Effector CD8-positive, alpha-beta T cell (primary cell): ENCODE data around the gene SRGAP2C.
"Not testable (repeated sequence)": the region's sequence is repeated elsewhere in the genome, so short reads cannot be mapped to it uniquely, and the experiment has no call there.

ENCODE experiments used
- DNase-seq: peaks from one replicate; lab custom pipeline; 2025; lab: John Stamatoyannopoulos, UW
- total RNA-seq, 4 experiments: gene quantifications; one replicate each; lab custom pipeline; 2026; lab: John Stamatoyannopoulos, UW

The SRGAP2C gene
- total RNA-seq, result 7.7 to 12.7 (median 9.0) reads per million in 4 experiments

- DNase-seq, result peak; percentile 92
Measured at GRCh38 chr1:121184290-121185127, at the start of gene SRGAP2C, which contains the start of gene FAM72B. Gene SRGAP2C (plus strand): TSS chr1:121184975. CDS start chr1:121187447, 2,472 bp downstream. Gene FAM72B (minus strand): TSS chr1:121184340. CDS start chr1:121183489, 851 bp downstream.

GRCh38 chr1:121140393-121140792 is 44.4 kb upstream of the SRGAP2C start:
- not testable (repeated sequence) for DNase-seq

- DNase-seq, result not testable (repeated sequence)
Measured at GRCh38 chr1:121148489-121149190, 36.1 kb upstream of the SRGAP2C start.

- DNase-seq, result not testable (repeated sequence)
Measured at GRCh38 chr1:121151294-121151693, 33.5 kb upstream of the SRGAP2C start.

GRCh38 chr1:121152788-121153187 is 32.0 kb upstream of the SRGAP2C start:
- DNase-seq, result not testable (repeated sequence)

- not testable (repeated sequence) for DNase-seq
Measured at GRCh38 chr1:121154811-121155210, 30.0 kb upstream of the SRGAP2C start.

- not testable (repeated sequence) for DNase-seq
Measured at GRCh38 chr1:121155671-121156358, 29.0 kb upstream of the SRGAP2C start.

GRCh38 chr1:121156958-121157603 is 27.7 kb upstream of the SRGAP2C start:
- not testable (repeated sequence) for DNase-seq

- not testable (repeated sequence) for DNase-seq
Measured at GRCh38 chr1:121157609-121158008, 27.2 kb upstream of the SRGAP2C start.

- DNase-seq, result not testable (repeated sequence)
Measured at GRCh38 chr1:121160118-121160517, 24.7 kb upstream of the SRGAP2C start.

- not testable (repeated sequence) for DNase-seq
Measured at GRCh38 chr1:121161199-121161901, 23.4 kb upstream of the SRGAP2C start.

- DNase-seq, result not testable (repeated sequence)
Measured at GRCh38 chr1:121163850-121164757, 20.7 kb upstream of the SRGAP2C start.

- DNase-seq, result not testable (repeated sequence)
Measured at GRCh38 chr1:121165296-121165695, 19.5 kb upstream of the SRGAP2C start.

- not testable (repeated sequence) for DNase-seq
Measured at GRCh38 chr1:121167225-121167738, 17.5 kb upstream of the SRGAP2C start.

- DNase-seq, result not testable (repeated sequence)
Measured at GRCh38 chr1:121168152-121168668, 16.6 kb upstream of the SRGAP2C start.

- DNase-seq, result not testable (repeated sequence)
Measured at GRCh38 chr1:121176649-121177048, 8.1 kb upstream of the SRGAP2C start.

GRCh38 chr1:121178197-121178596 is 6.6 kb upstream of the SRGAP2C start:
- DNase-seq, result not testable (repeated sequence)

GRCh38 chr1:121183867-121184266 is 908 bp upstream of the SRGAP2C start:
- not testable (repeated sequence) for DNase-seq

GRCh38 chr1:121185140-121185708 is 449 bp downstream of the SRGAP2C start:
- DNase-seq, result not testable (repeated sequence)
